ENCODE measurements around the gene C2.
"Not testable (repeated sequence)": the region's sequence is repeated elsewhere in the genome, so short reads cannot be mapped to it uniquely, and the experiment has no call there.

C2 gene

GRCh38 chr6:31994421-31994820, 66.9 kb downstream of the C2 start:
- not testable (repeated sequence) for H3K36me3 Mint-ChIP-seq; H3K27ac Mint-ChIP-seq; H3K4me3 Mint-ChIP-seq; H3K27me3 Mint-ChIP-seq; H3K9me3 Mint-ChIP-seq (ENCODE audit: low read depth); H3K4me1 Mint-ChIP-seq (ENCODE audit: low read depth)
